ENCODE measurements around the gene PHTF2. TPM values are rescaled to one million over a fixed set of nuclear protein-coding genes. Genes with fewer than 3 reads are reported as not detected.

PHTF2 gene
- total RNA-seq (2022) (33.8 and 36.9 TPM in 2 replicates), Bru-seq, nascent RNA (percentile 79 among the genes with signal in this experiment), BruChase-seq, experiment 1, labeled RNA remaining after a 2-hour chase (percentile 82 among the genes with signal in this experiment), BruChase-seq, experiment 2, labeled RNA remaining after a 6-hour chase (percentile 81 among the genes with signal in this experiment)
- long read RNA-seq, full-length matches to known transcripts: 17 of 43 reads
- long read RNA-seq, partial matches to known transcripts: 17 of 43 reads
- long read RNA-seq, other reads (novel, unspliced or antisense): 9 of 43 reads

- H3K9me3 Mint-ChIP-seq (ENCODE audit: unreplicated experiment): no peaks in the 10 kb centered on the region
- CTCF ChIA-PET: interaction anchor here (0.8 to 1.2 kb wide), 7 partner anchors 14 to 147 kb away, joined by 3 to 6 read pairs (median 3); no protein-coding TSS in a partner anchor
- intact Hi-C loops (cut with micrococcal nuclease; ENCODE audit: unreplicated experiment): loop anchor here (1.0 to 5.0 kb wide), 6 partner anchors 13 to 138 kb away; no protein-coding TSS in a partner anchor
Measured at GRCh38 chr7:77798394-77799077, at the start of gene PHTF2, which contains the start of gene TMEM60. Gene PHTF2, plus strand, starts transcription at chr7:77798773. Gene TMEM60, minus strand, starts transcription at chr7:77798434. Its CDS starts 4,061 bp downstream, at chr7:77794373.

DNA sequence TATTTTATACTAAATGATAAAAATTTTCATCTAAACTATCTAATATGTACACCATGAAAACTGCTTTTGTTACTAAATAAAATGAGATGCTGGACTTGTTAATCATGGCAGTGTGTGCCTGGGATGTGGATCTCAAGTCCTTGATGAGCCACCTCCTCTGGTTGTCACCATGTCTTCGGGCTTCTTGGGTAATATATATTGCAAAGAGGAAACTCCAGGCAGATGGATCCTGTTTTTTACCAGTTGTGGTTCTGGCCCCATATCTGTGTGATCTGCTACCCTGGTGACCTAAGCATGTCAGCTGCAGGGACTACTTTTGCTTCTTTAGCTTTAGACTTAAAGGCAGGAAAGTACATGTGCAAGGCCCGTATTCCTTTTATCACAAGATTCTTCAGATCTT is 46.6 kb upstream of the PHTF2 start:
- Mint-ChIP-seq H3K36me3 (ENCODE audit: insufficient read depth, unreplicated experiment) (peaks cover 26% of the 10 kb centered on the region), H3K4me3 (ENCODE audit: unreplicated experiment) (no peak overlapping the region), H3K9me3 (ENCODE audit: unreplicated experiment) (no peaks in the 10 kb centered on the region), H3K27ac (ENCODE audit: unreplicated experiment) (no peak overlapping the region), H3K4me1 (ENCODE audit: low read depth, unreplicated experiment) (no peaks in the 10 kb centered on the region), H3K27me3 (ENCODE audit: insufficient read depth, unreplicated experiment) (no peaks in the 10 kb centered on the region)
- no peak for DNase-seq
- H3K4me3 ChIP-seq (ENCODE audit: low read depth, low read length): no peak overlapping the region
- BruUV-seq (replicated peaks): no TSS peak
- no peaks in the 10 kb centered on the region for H3K9me3 ChIP-seq
- H3K36me3 ChIP-seq (ENCODE audit: control insufficient read depth, insufficient read depth, low read length): no peaks in the 10 kb centered on the region
- H3K27me3 ChIP-seq (replicated peaks; ENCODE audit: control insufficient read depth, insufficient read depth, low read length): no peaks in the 10 kb centered on the region
- ChIA-PET CTCF (no interaction called here), POLR2A (no interaction called here)
- TF ChIP-seq CTCF (IDR thresholded peaks at IDR 0.05; ENCODE audit: insufficient read depth in 1 of 2, low read depth in 1 of 2, low read length in 1 of 2, severe bottlenecking in 1 of 2, unreplicated experiment in 1 of 2): no peak
- intact Hi-C loops (cut with micrococcal nuclease; ENCODE audit: unreplicated experiment): no loop called here
- peaks cover 10% of the 10 kb centered on the region; the same call in 1 of the 2 replicates for H3K4me1 ChIP-seq

More at GRCh38 chr7:77798394-77799077, at the start of gene PHTF2, which contains the start of gene TMEM60:
- Mint-ChIP-seq H3K4me3 (ENCODE audit: unreplicated experiment) (peak within 1 kb of the TSS; percentile 99), H3K4me1 (ENCODE audit: low read depth, unreplicated experiment) (peaks cover 27% of the 10 kb centered on the region), H3K27me3 (ENCODE audit: insufficient read depth, unreplicated experiment) (no peaks in the 10 kb centered on the region), H3K36me3 (ENCODE audit: insufficient read depth, unreplicated experiment) (peaks cover 46% of the 10 kb centered on the region), H3K27ac (ENCODE audit: unreplicated experiment) (peak within 1 kb of the TSS; percentile 93)
- TF ChIP-seq CTCF (IDR thresholded peaks at IDR 0.05; ENCODE audit: insufficient read depth in 1 of 2, low read depth in 1 of 2, low read length in 1 of 2, severe bottlenecking in 1 of 2, unreplicated experiment in 1 of 2): peak; percentile 54 to 67
- POLR2A ChIA-PET: interaction anchor here (0.6 to 1.4 kb wide), 3 partner anchors 13 to 119 kb away, joined by 4 to 7 read pairs (median 6); no protein-coding TSS in a partner anchor
- no peaks in the 10 kb centered on the region for H3K9me3 ChIP-seq
- peak; percentile 99 for DNase-seq
- peak within 1 kb of the TSS; percentile 97 for H3K4me3 ChIP-seq (ENCODE audit: low read depth, low read length)
- no TSS peak for BruUV-seq (replicated peaks)
- H3K27me3 ChIP-seq (replicated peaks; ENCODE audit: control insufficient read depth, insufficient read depth, low read length): no peaks in the 10 kb centered on the region
- H3K36me3 ChIP-seq (ENCODE audit: control insufficient read depth, insufficient read depth, low read length): no peaks in the 10 kb centered on the region
- H3K4me1 ChIP-seq: peaks cover 19% of the 10 kb centered on the region

GRCh38 chr7:77753173-77753572 is 45.4 kb upstream of the PHTF2 start:
- TF ChIP-seq CTCF (IDR thresholded peaks at IDR 0.05; ENCODE audit: insufficient read depth in 1 of 2, low read depth in 1 of 2, low read length in 1 of 2, severe bottlenecking in 1 of 2, unreplicated experiment in 1 of 2): no peak
- no peaks in the 10 kb centered on the region for H3K27me3 Mint-ChIP-seq (ENCODE audit: insufficient read depth, unreplicated experiment)
- Histone ChIP-seq H3K36me3 (ENCODE audit: control insufficient read depth, insufficient read depth, low read length) (no peaks in the 10 kb centered on the region), H3K9me3 (no peaks in the 10 kb centered on the region), H3K27me3 (replicated peaks; ENCODE audit: control insufficient read depth, insufficient read depth, low read length) (no peaks in the 10 kb centered on the region), H3K4me3 (ENCODE audit: low read depth, low read length) (no peak overlapping the region), H3K4me1 (peaks cover 10% of the 10 kb centered on the region; the same call in 1 of the 2 replicates)
- intact Hi-C loops (cut with micrococcal nuclease; ENCODE audit: unreplicated experiment): no loop called here
- DNase-seq: no peak
- no peaks in the 10 kb centered on the region for H3K9me3 Mint-ChIP-seq (ENCODE audit: unreplicated experiment)
- H3K36me3 Mint-ChIP-seq (ENCODE audit: insufficient read depth, unreplicated experiment): peaks cover 26% of the 10 kb centered on the region
- ChIA-PET CTCF (no interaction called here), POLR2A (no interaction called here)
- no TSS peak for BruUV-seq (replicated peaks)
- H3K4me3 Mint-ChIP-seq (ENCODE audit: unreplicated experiment): no peak overlapping the region
- no peaks in the 10 kb centered on the region for H3K4me1 Mint-ChIP-seq (ENCODE audit: low read depth, unreplicated experiment)
- no peak overlapping the region for H3K27ac Mint-ChIP-seq (ENCODE audit: unreplicated experiment)

All from Caco-2 (cell line).